Measurements from ENCODE around the gene SKI.

SKI gene

GRCh38 chr1:2317230-2318065, 89.3 kb downstream of the SKI start:
- DNase-seq (ENCODE audit: extremely low spot score) = no peak
- TF ChIP-seq CTCF (IDR thresholded peaks at IDR 0.05; ENCODE audit: control extremely low read depth, extremely low read depth, low read depth, missing control alignments) = no peak
- CTCF ChIA-PET = no interaction called here
- POLR2A ChIA-PET = no interaction called here

GRCh38 chr1:2318314-2319278, 90.5 kb downstream of the SKI start:
- ChIA-PET CTCF (no interaction called here), POLR2A (no interaction called here)
- DNase-seq (ENCODE audit: extremely low spot score) = no peak
- TF ChIP-seq CTCF (IDR thresholded peaks at IDR 0.05; ENCODE audit: control extremely low read depth, extremely low read depth, low read depth, missing control alignments) = no peak

- TF ChIP-seq CTCF (IDR thresholded peaks at IDR 0.05; ENCODE audit: control extremely low read depth, extremely low read depth, low read depth, missing control alignments) = no peak
- ChIA-PET CTCF (no interaction called here), POLR2A (no interaction called here)
- no peak for DNase-seq (ENCODE audit: extremely low spot score)
Measured at GRCh38 chr1:2319291-2319690, 91.2 kb downstream of the SKI start.

- ChIA-PET CTCF (interaction anchor here (1.2 kb wide), 1 partner anchor 8 kb away, joined by 4 read pairs; no protein-coding TSS in a partner anchor), POLR2A (no interaction called here)
- no peak for TF ChIP-seq CTCF (IDR thresholded peaks at IDR 0.05; ENCODE audit: control extremely low read depth, extremely low read depth, low read depth, missing control alignments)
- no peak for DNase-seq (ENCODE audit: extremely low spot score)
Measured at GRCh38 chr1:2320006-2320405, 91.9 kb downstream of the SKI start.

- POLR2A ChIA-PET = no interaction called here
- DNase-seq (ENCODE audit: extremely low spot score) = no peak
- CTCF ChIA-PET = interaction anchor here (1.2 kb wide), 1 partner anchor 9 kb away, joined by 4 read pairs; no protein-coding TSS in a partner anchor
- TF ChIP-seq CTCF (IDR thresholded peaks at IDR 0.05; ENCODE audit: control extremely low read depth, extremely low read depth, low read depth, missing control alignments) = no peak
Measured at GRCh38 chr1:2320760-2321667, 92.9 kb downstream of the SKI start.
